K562 (cell line): Measurements from ENCODE around the gene TDO2. TPM values are rescaled to one million over a fixed set of nuclear protein-coding genes. Genes with fewer than 3 reads are reported as not detected.

Source experiments
- ATAC-seq: fragments of 200-7000 bp; cut with Tn5 transposase; 3 replicates; pipeline ENCODE4 v1.9.1; 2020; ENCODE audit warnings: moderate library complexity
- BruUV-seq: library from RNA; stranded (reverse); fragments of 400-500 nt; replicated peaks from 2 replicates; lab custom pipeline; 2021; lab: Mats Ljungman, UMichigan
- CTCF ChIA-PET: fragments of 300-600 bp; formaldehyde crosslinking; extraction: SDS; loops from one replicate; lab custom pipeline; 2021; ENCODE audit warnings: low intra/inter-chr PET ratio; lab: Yijun Ruan, JAX
- POLR2A ChIA-PET: fragments of 300-600, 350-650 bp; sonication (Branson Sonifier 250); formaldehyde crosslinking; extraction: SDS; loops from one replicate; lab custom pipeline; 2021; ENCODE audit warnings: antibody characterized with exemption, inconsistent platforms; lab: Yijun Ruan, JAX
- DNase-seq, 4 experiments: peaks; one replicate each; pipeline versions ENCODE4 v3.0.0 to v3.0.0-alpha.2; 2011 to 2018; ENCODE audit warnings: low spot score in 3 of 4, mixed read lengths in 3 of 4; ENCODE audit errors: extremely low read depth in 1 of 4
- FAIRE-seq: peaks from 2 replicates; lab custom pipeline; 2011; peaks lifted over from hg19 to GRCh38; lab: Jason Lieb, UNC
- H2AFZ ChIP-seq: 2 replicates; pipeline ENCODE4 v1.6.0; 2011; ENCODE audit warnings: low read depth, low read length, control low read depth, inconsistent platforms
- H3K27ac ChIP-seq: fragments of 200-600 bp; 3 replicates; pipeline ENCODE4 v1.8.0; 2011; ENCODE audit warnings: low read depth, mild to moderate bottlenecking, control low read depth, inconsistent platforms, low read length, moderate library complexity, mixed read lengths; ENCODE audit errors: extremely low read depth
- H3K27me3 ChIP-seq, 2 experiments: fragments of 300-600 bp in 1 of 2; 2 replicates in 1 of 2; 3 replicates in 1 of 2; pipeline versions ENCODE4 v1.6.0 to v1.8.0; 2011; ENCODE audit warnings: inconsistent platforms in 2 of 2, low read length in 2 of 2, mild to moderate bottlenecking in 1 of 2, mixed read lengths in 1 of 2, moderate library complexity in 1 of 2; ENCODE audit not compliant: control insufficient read depth in 2 of 2, insufficient read depth in 2 of 2
- H3K36me3 ChIP-seq: fragments of 300-600 bp; 3 replicates; pipeline ENCODE4 v1.8.0; 2011; ENCODE audit warnings: mild to moderate bottlenecking, low read length, inconsistent platforms; ENCODE audit not compliant: control insufficient read depth, insufficient read depth
- H3K4me1 ChIP-seq, 2 experiments: fragments of 200-600 bp in 1 of 2; replicated peaks in 1 of 2; 2 replicates in 1 of 2; 3 replicates in 1 of 2; pipeline versions ENCODE4 v1.5.1 to v1.8.0; 2011; ENCODE audit warnings: inconsistent platforms in 2 of 2, low read length in 2 of 2, mild to moderate bottlenecking in 1 of 2, mixed read lengths in 1 of 2, moderate library complexity in 1 of 2; ENCODE audit not compliant: control insufficient read depth in 2 of 2, insufficient read depth in 2 of 2
- H3K4me2 ChIP-seq: 2 replicates; pipeline ENCODE4 v1.6.1; 2011; ENCODE audit warnings: low read length, control low read depth, inconsistent platforms, mixed read lengths; ENCODE audit not compliant: insufficient read depth
- H3K4me3 ChIP-seq: fragments of 200-600 bp; sonication (generic), shearing (Covaris generic); 2 replicates; pipeline ENCODE4 v1.5.1; 2016; ENCODE audit warnings: control low read depth, inconsistent platforms
- H3K79me2 ChIP-seq: fragments of 200-600 bp; 3 replicates; pipeline ENCODE4 v1.8.0; 2011; ENCODE audit warnings: low read length, inconsistent platforms; ENCODE audit not compliant: control insufficient read depth, insufficient read depth
- H3K9ac ChIP-seq, 2 experiments: 2 replicates each; pipeline versions ENCODE4 v1.6.0 to v1.6.1; 2011; ENCODE audit warnings: low read depth in 2 of 2, low read length in 2 of 2, control low read depth in 1 of 2, inconsistent platforms in 1 of 2, mild to moderate bottlenecking in 1 of 2, mixed read lengths in 1 of 2; ENCODE audit not compliant: insufficient read depth in 1 of 2
- H3K9me1 ChIP-seq: one replicate; pipeline ENCODE4 v1.6.0; 2011; ENCODE audit warnings: inconsistent platforms, mild to moderate bottlenecking, low read length, moderate library complexity; ENCODE audit not compliant: control insufficient read depth, insufficient read depth
- H3K9me3 ChIP-seq: replicated peaks from 2 replicates; pipeline ENCODE4 v1.5.1; 2011; ENCODE audit warnings: low read depth, low read length, inconsistent platforms; ENCODE audit not compliant: control insufficient read depth, insufficient read depth
- H4K20me1 ChIP-seq: replicated peaks from 2 replicates; pipeline ENCODE4 v1.6.1; 2011; ENCODE audit warnings: low read length, inconsistent platforms, mixed read lengths; ENCODE audit not compliant: control insufficient read depth, insufficient read depth
- RBM25 ChIP-seq: fragments of 200-400 bp; formaldehyde crosslinking; IDR thresholded peaks from 2 replicates; pipeline ENCODE4 v1.6.1; 2018; ENCODE audit warnings: low read length, low read depth, moderate library complexity; ENCODE audit not compliant: severe bottlenecking
- RCOR1 ChIP-seq, 2 experiments: IDR thresholded peaks; 2 replicates each; pipeline ENCODE4 v1.6.1; 2012; ENCODE audit warnings: low read depth in 2 of 2, low read length in 2 of 2, borderline replicate concordance in 1 of 2, improper control_type of control experiment in 1 of 2
- TCF7 ChIP-seq: sonication (generic); IDR thresholded peaks from 2 replicates; pipeline ENCODE4 v1.6.1; 2016; ENCODE audit warnings: antibody characterized with exemption, borderline replicate concordance
- ZKSCAN1 ChIP-seq: fragments of 150-350 bp; IDR thresholded peaks from 2 replicates; pipeline ENCODE4 v1.6.1; 2016; ENCODE audit warnings: low read depth, low read length
- whole genome bisulfite sequencing: fragments of 100-300 bp; shearing (Covaris generic); methylation state at CpG from one replicate; pipeline ENCODE4 v1.1.6; 2016; ENCODE audit warnings: low coverage, mixed read lengths; ENCODE audit not compliant: insufficient coverage; ENCODE audit errors: missing lambda C conversion rate; 5-methylcytosine and 5-hydroxymethylcytosine counted together
- in situ Hi-C: fragments of 300-500 bp; cut with MboI; formaldehyde crosslinking; loops from 4 replicates; pipeline ENCODE4 v1.15.0; 2018; ENCODE audit warnings: inconsistent platforms, mixed read lengths
- intact Hi-C: fragments of 100-400 bp; cut with micrococcal nuclease; formaldehyde crosslinking; loops from 2 replicates; pipeline ENCODE4 v1.14.2; 2022
- polyA plus RNA-seq, 8 experiments: library from polyadenylated mRNA; depleted of rRNA in 4 of 8; stranded (reverse) in 5 of 8; unstranded in 3 of 8; fragments of >200 nt; fragmentation: Nextera tagmentation in 2 of 8; fragmentation: Illumina TruSeq in 1 of 8; extraction: Ambion mirVana in 2 of 8; extraction: Trizol in 1 of 8; gene quantifications; 2 replicates each; pipeline versions ENCODE4 v1.2.1 to v1.2.3, GENCODE V29; 2011 to 2014; ENCODE audit warnings: inconsistent platforms in 1 of 8, missing spikeins in 1 of 8
- total RNA-seq, 7 experiments: library from RNA; depleted of rRNA in 6 of 7; stranded (reverse); fragments of >200 nt in 6 of 7; fragmentation: Illumina TruSeq in 2 of 7; extraction: Trizol in 2 of 7; gene quantifications; 2 replicates each; pipeline versions ENCODE4 v1.2.1 to v1.2.3, GENCODE V29; 2011 to 2021; ENCODE audit warnings: low replicate concordance in 1 of 7
- TF ChIP-seq, protein P1 (sequence below): IDR thresholded peaks from 3 replicates; pipeline ENCODE4 v1.6.1; 2011; ENCODE audit warnings: borderline replicate concordance, mild to moderate bottlenecking; ENCODE audit not compliant: insufficient read length, insufficient read depth
- TF ChIP-seq, protein P2 (sequence below): sonication (generic); formaldehyde crosslinking; IDR thresholded peaks from 2 replicates; pipeline ENCODE4 v1.8.0; 2022; ENCODE audit warnings: mild to moderate bottlenecking, missing genetic modification reagents

The TDO2 gene
- total and polyA plus RNA-seq, 9 of the 15 experiments (the other 6 are each of a cell fraction or from before 2014, with no cell fraction given): 0.09 to 0.65 (median 0.22) TPM; not detected in 2

DNA sequence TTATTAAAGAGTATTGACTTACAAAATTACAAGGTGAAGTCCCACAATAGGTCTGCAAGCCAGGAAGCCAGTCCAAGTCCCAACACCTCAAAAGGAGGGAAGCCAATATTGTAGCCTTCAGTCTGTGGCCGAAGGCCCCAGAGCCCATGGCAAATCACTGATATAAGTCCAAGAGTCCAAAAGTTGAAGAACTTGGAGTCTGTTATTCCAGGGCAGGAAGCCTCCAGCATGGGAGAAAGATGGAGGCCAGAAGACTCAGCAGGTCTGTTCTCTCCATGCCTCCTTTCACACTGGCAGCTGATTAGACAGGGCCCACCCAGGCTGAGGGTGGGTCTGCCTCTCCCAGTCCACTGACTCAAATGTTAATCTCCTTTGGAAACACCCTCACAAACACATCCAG is 18.1 kb downstream of the TDO2 start (continued):
- TF ChIP-seq, protein P1, sequence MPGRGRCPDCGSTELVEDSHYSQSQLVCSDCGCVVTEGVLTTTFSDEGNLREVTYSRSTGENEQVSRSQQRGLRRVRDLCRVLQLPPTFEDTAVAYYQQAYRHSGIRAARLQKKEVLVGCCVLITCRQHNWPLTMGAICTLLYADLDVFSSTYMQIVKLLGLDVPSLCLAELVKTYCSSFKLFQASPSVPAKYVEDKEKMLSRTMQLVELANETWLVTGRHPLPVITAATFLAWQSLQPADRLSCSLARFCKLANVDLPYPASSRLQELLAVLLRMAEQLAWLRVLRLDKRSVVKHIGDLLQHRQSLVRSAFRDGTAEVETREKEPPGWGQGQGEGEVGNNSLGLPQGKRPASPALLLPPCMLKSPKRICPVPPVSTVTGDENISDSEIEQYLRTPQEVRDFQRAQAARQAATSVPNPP: no peak

- WGBS: 3% methylated on average over 3 of the region's 3 CpGs
- no peak for TF ChIP-seq ZKSCAN1
- ChIA-PET POLR2A (no interaction called here), CTCF (no interaction called here)
- DNase-seq (no peak), FAIRE-seq (no peak), ATAC-seq (no peak)
- Histone ChIP-seq H3K9ac (no peak overlapping the region), H3K27me3 (no peaks in the 10 kb centered on the region), H3K4me1 (no peaks in the 10 kb centered on the region), H3K9me3 (no peaks in the 10 kb centered on the region; the same call in 1 of the 2 replicates), H2AFZ (no peak overlapping the region), H3K9me1 (no peaks in the 10 kb centered on the region), H3K36me3 (no peaks in the 10 kb centered on the region), H3K79me2 (no peaks in the 10 kb centered on the region), H3K4me3 (no peak overlapping the region), H3K27ac (no peak overlapping the region), H4K20me1 (no peaks in the 10 kb centered on the region), H3K4me2 (no peak overlapping the region)
- intact Hi-C loops (no loop called here), in situ Hi-C loops (loop anchor here (10.0 kb wide), 1 partner anchor 1300 kb away; no protein-coding TSS in a partner anchor)
- BruUV-seq: no TSS peak
These were observed 21.1 kb downstream of the TDO2 start for GRCh38 chr4:155924637-155925036.

DNA sequence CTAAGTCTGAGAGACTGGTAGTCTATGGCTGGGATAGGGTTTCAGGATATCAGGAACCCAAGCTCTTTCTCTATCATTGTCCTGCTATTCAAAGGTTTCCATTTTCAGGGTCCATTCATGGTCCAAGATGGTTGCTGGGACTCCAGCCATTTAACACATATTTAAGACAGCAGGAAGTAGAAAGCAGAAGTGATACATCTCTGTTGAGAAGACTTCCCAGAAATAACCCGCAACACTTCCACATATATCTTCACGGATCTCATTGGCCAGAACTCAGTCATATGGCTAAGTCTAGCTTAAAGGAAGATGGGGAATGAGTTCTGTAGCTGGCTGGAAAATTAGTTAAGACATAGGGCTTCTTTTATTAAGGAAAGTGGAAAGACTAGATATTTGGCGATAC is 26.3 kb downstream of the TDO2 start:
- in situ Hi-C loops: loop anchor here (10.0 kb wide), 1 partner anchor 1305 kb away; no protein-coding TSS in a partner anchor
- BruUV-seq: no TSS peak

More for the DNA sequence above, 26.3 kb downstream of the TDO2 start:
- no peak overlapping the region for H3K4me3 ChIP-seq
- H3K9me1 ChIP-seq: no peaks in the 10 kb centered on the region
- no peak for FAIRE-seq
- H2AFZ ChIP-seq: no peak overlapping the region
- TF ChIP-seq TCF7: no peak
- no peak for TF ChIP-seq RCOR1 (IDR thresholded peaks at IDR 0.05; ENCODE audit: borderline replicate concordance in 1 of 2, low read depth in 2 of 2, low read length in 2 of 2)
- TF ChIP-seq, protein P2, sequence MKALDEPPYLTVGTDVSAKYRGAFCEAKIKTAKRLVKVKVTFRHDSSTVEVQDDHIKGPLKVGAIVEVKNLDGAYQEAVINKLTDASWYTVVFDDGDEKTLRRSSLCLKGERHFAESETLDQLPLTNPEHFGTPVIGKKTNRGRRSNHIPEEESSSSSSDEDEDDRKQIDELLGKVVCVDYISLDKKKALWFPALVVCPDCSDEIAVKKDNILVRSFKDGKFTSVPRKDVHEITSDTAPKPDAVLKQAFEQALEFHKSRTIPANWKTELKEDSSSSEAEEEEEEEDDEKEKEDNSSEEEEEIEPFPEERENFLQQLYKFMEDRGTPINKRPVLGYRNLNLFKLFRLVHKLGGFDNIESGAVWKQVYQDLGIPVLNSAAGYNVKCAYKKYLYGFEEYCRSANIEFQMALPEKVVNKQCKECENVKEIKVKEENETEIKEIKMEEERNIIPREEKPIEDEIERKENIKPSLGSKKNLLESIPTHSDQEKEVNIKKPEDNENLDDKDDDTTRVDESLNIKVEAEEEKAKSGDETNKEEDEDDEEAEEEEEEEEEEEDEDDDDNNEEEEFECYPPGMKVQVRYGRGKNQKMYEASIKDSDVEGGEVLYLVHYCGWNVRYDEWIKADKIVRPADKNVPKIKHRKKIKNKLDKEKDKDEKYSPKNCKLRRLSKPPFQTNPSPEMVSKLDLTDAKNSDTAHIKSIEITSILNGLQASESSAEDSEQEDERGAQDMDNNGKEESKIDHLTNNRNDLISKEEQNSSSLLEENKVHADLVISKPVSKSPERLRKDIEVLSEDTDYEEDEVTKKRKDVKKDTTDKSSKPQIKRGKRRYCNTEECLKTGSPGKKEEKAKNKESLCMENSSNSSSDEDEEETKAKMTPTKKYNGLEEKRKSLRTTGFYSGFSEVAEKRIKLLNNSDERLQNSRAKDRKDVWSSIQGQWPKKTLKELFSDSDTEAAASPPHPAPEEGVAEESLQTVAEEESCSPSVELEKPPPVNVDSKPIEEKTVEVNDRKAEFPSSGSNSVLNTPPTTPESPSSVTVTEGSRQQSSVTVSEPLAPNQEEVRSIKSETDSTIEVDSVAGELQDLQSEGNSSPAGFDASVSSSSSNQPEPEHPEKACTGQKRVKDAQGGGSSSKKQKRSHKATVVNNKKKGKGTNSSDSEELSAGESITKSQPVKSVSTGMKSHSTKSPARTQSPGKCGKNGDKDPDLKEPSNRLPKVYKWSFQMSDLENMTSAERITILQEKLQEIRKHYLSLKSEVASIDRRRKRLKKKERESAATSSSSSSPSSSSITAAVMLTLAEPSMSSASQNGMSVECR (CRISPR knock-in tag): no peak
- TF ChIP-seq RBM25: no peak
- no peaks in the 10 kb centered on the region for H3K79me2 ChIP-seq
- no peak overlapping the region for H3K4me2 ChIP-seq
- ChIA-PET CTCF (no interaction called here), POLR2A (interaction anchor here (0.6 kb wide), 1 partner anchor 1039 kb away, joined by 3 read pairs; no protein-coding TSS in a partner anchor)
- no peaks in the 10 kb centered on the region for H3K4me1 ChIP-seq
- DNase-seq: no peak
- no peaks in the 10 kb centered on the region; the same call in 1 of the 2 replicates for H3K9me3 ChIP-seq
- intact Hi-C loops: no loop called here
- no peaks in the 10 kb centered on the region for H3K27me3 ChIP-seq
- no peaks in the 10 kb centered on the region for H4K20me1 ChIP-seq
- H3K27ac ChIP-seq: no peak overlapping the region
- no peak overlapping the region for H3K9ac ChIP-seq
- H3K36me3 ChIP-seq: no peaks in the 10 kb centered on the region
- 4% methylated on average over 3 of the region's 3 CpGs for WGBS
- ATAC-seq: no peak
